Endothelial cell (in vitro differentiated cells): Measurements from ENCODE around the gene PARVG. TPM values are rescaled to one million over a fixed set of nuclear protein-coding genes. Genes with fewer than 3 reads are reported as not detected.

ENCODE experiments used
- DNase-seq: peaks from one replicate; pipeline ENCODE4 v3.0.0; 2021; ENCODE audit warnings: low spot score
- H3K27ac Mint-ChIP-seq: one replicate; pipeline ENCODE4 v1.8.0; 2021; ENCODE audit warnings: mixed read lengths, inconsistent platforms; ENCODE audit not compliant: unreplicated experiment
- H3K27me3 Mint-ChIP-seq: one replicate; pipeline ENCODE4 v1.8.0; 2021; ENCODE audit warnings: mild to moderate bottlenecking, moderate library complexity, mixed read lengths, inconsistent platforms; ENCODE audit not compliant: unreplicated experiment
- H3K36me3 Mint-ChIP-seq: one replicate; pipeline ENCODE4 v1.8.0; 2021; ENCODE audit warnings: mild to moderate bottlenecking, low read depth, mixed read lengths, inconsistent platforms; ENCODE audit not compliant: unreplicated experiment
- H3K4me1 Mint-ChIP-seq: one replicate; pipeline ENCODE4 v1.8.0; 2021; ENCODE audit warnings: mild to moderate bottlenecking, mixed read lengths, inconsistent platforms; ENCODE audit not compliant: unreplicated experiment
- H3K4me3 Mint-ChIP-seq: one replicate; pipeline ENCODE4 v1.8.0; 2021; ENCODE audit warnings: mild to moderate bottlenecking, mixed read lengths, inconsistent platforms; ENCODE audit not compliant: unreplicated experiment
- H3K9me3 Mint-ChIP-seq: one replicate; pipeline ENCODE4 v1.8.0; 2021; ENCODE audit warnings: mixed read lengths, inconsistent platforms; ENCODE audit not compliant: unreplicated experiment
- total RNA-seq: library from RNA; stranded (reverse); fragmentation: NEBNext Ultra II Directional; extraction: Animal tissue kit (Norgen Biotek cat#: 25700); gene quantifications from one replicate; pipeline ENCODE4 v1.2.1, GENCODE V29; 2021; ENCODE audit not compliant: unreplicated experiment
- TF ChIP-seq, protein P1 (sequence below): fragments of 200-600 bp; sonication (generic); IDR thresholded peaks from one replicate; pipeline ENCODE4 v1.5.0; 2021; ENCODE audit warnings: antibody characterized with exemption; ENCODE audit not compliant: unreplicated experiment

Gene PARVG
- total RNA-seq, 1 donor from 2014 or later: 0.90 TPM

DNA sequence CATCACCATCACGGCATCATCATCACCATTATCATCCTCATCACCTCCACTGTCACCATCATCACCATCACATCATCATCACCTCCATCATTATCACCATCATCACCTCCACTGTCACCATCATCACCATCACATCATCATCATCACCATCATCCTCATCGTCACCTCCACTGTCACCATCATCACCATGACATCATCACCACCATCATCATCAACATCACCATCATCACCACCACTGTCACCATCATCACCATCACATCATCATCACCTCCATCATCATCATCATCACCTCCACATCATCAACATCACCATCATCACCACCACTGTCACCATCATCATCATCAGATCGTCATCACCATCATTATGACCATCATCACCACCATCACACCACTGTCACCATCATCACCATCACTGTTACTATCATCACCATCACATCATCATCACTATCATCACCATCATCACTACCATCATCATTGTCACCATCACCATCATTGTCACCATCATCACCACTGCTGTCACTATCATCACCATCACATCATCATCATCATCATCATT lies 32.8 kb downstream of the PARVG start:
- Mint-ChIP-seq H3K27ac (no peak overlapping the region), H3K4me1 (no peaks in the 10 kb centered on the region), H3K27me3 (peaks cover 4% of the 10 kb centered on the region), H3K36me3 (no peaks in the 10 kb centered on the region), H3K4me3 (no peak overlapping the region), H3K9me3 (no peaks in the 10 kb centered on the region)
- TF ChIP-seq, protein P1, sequence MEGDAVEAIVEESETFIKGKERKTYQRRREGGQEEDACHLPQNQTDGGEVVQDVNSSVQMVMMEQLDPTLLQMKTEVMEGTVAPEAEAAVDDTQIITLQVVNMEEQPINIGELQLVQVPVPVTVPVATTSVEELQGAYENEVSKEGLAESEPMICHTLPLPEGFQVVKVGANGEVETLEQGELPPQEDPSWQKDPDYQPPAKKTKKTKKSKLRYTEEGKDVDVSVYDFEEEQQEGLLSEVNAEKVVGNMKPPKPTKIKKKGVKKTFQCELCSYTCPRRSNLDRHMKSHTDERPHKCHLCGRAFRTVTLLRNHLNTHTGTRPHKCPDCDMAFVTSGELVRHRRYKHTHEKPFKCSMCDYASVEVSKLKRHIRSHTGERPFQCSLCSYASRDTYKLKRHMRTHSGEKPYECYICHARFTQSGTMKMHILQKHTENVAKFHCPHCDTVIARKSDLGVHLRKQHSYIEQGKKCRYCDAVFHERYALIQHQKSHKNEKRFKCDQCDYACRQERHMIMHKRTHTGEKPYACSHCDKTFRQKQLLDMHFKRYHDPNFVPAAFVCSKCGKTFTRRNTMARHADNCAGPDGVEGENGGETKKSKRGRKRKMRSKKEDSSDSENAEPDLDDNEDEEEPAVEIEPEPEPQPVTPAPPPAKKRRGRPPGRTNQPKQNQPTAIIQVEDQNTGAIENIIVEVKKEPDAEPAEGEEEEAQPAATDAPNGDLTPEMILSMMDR: no peak
- DNase-seq: no peak

DNA sequence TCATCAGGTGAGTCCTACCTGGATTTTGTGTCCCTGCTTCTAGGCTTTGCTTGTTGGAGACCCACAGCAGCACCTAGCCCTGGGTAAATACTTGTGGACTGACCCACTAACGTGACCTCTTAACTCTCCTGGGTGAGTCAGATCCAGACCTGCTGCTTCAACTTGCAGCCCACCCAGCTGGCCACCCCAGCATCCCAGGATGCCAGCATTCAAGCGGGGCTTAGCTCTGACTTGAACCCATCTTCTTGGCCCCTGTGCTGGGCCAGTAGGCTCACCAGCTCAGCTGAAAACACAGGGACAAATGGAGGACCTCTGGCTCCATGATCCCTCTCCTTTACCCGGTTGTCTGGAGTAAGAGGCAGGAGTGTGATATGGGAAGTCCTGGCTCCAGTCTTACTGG lies 33.5 kb downstream of the PARVG start:
- Mint-ChIP-seq H3K27me3 (peaks cover 6% of the 10 kb centered on the region), H3K9me3 (no peaks in the 10 kb centered on the region), H3K4me1 (no peaks in the 10 kb centered on the region), H3K27ac (no peak overlapping the region), H3K4me3 (no peak overlapping the region), H3K36me3 (no peaks in the 10 kb centered on the region)
- TF ChIP-seq, protein P1: no peak
- DNase-seq: no peak

DNA sequence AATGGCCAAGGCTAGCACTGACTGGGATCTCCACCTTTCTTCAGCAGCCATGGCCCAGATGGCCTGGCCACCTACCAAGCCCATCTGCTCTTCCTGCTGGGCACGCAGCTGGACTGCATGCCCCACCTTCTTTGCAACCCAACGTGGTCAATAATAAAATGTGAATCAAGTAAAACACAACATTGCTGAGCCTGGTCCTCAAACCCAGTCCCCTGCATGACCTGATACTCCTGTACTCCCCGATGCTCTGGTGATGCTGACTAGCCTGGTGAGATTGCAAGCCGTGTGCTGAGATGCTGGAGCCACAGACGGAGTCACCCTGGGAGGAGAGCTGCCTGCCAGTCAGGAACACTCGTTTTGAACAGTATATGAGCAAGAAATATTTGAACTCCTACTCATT lies 34.0 kb downstream of the PARVG start:
- Mint-ChIP-seq H3K9me3 (no peaks in the 10 kb centered on the region), H3K36me3 (no peaks in the 10 kb centered on the region), H3K27me3 (peaks cover 6% of the 10 kb centered on the region), H3K4me1 (no peaks in the 10 kb centered on the region), H3K4me3 (no peak overlapping the region), H3K27ac (no peak overlapping the region)
- TF ChIP-seq, protein P1: no peak
- DNase-seq: no peak

DNA sequence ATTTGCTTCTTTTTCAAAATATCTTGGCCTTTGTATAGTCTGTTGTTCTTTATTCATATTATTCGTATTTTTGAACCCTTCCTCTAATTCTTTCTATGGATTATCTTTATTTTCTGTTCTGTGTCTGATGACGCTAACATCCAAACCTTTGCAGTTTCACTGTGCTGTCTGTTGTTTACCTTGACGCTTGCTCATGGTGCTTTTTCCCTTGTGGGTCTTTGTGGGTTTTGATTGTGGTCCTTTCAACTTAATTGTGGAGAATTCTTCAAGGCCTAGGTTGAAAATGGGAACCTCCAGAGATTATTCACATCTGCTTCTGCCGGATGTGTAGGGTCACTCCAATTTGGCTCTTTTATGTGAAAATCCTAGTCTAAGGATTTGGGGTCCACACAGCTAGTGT lies 34.6 kb downstream of the PARVG start:
- TF ChIP-seq, protein P1: no peak
- Mint-ChIP-seq H3K27me3 (peaks cover 6% of the 10 kb centered on the region), H3K9me3 (no peaks in the 10 kb centered on the region), H3K36me3 (no peaks in the 10 kb centered on the region), H3K27ac (no peak overlapping the region), H3K4me1 (no peaks in the 10 kb centered on the region), H3K4me3 (no peak overlapping the region)
- no peak for DNase-seq

DNA sequence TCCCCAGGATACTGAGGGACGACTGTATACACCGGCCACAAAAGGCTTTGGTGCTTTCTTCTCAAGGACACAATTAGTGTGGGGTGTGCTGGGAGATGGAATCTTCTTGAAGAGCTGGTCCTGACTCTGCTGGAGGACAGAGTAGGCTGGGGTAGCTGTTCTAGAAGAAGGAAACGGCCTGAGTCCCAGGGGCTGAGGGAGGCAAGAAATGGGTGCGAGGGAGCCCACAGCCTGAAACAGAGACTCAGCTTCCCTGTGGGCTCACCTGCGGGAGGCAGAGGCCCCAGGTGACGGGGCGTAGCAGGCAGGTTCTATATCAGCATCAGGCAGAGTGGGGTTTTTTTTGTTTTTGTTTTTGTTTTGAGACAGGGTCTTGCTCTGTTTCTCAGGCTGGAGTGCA lies 36.6 kb downstream of the PARVG start:
- Mint-ChIP-seq H3K27ac (no peak overlapping the region), H3K27me3 (peaks cover 4% of the 10 kb centered on the region), H3K9me3 (no peaks in the 10 kb centered on the region), H3K4me1 (no peaks in the 10 kb centered on the region), H3K36me3 (no peaks in the 10 kb centered on the region), H3K4me3 (no peak overlapping the region)
- TF ChIP-seq, protein P1: no peak
- DNase-seq: no peak
